Neuronal stem cell (in vitro differentiated cells): ENCODE results near the gene TRMT1.

Source experiments
- DNase-seq: peaks from one replicate; pipeline ENCODE4 v3.0.0-alpha.2; 2013; ENCODE audit warnings: low spot score
- H2AFZ ChIP-seq: one replicate; pipeline ENCODE4 v1.6.1; 2013; ENCODE audit warnings: mild to moderate bottlenecking, low read length, inconsistent platforms
- H2AK5ac ChIP-seq: 2 replicates; pipeline ENCODE4 v1.6.1; 2013; ENCODE audit warnings: low read depth, mild to moderate bottlenecking, inconsistent platforms, low read length, moderate library complexity, mixed read lengths
- H2BK120ac ChIP-seq: 2 replicates; pipeline ENCODE4 v1.6.1; 2013; ENCODE audit warnings: low read depth, mild to moderate bottlenecking, inconsistent platforms, low read length, moderate library complexity, mixed read lengths
- H2BK12ac ChIP-seq: one replicate; pipeline ENCODE4 v1.6.1; 2013; ENCODE audit warnings: low read length, inconsistent platforms
- H2BK15ac ChIP-seq: 2 replicates; pipeline ENCODE4 v1.6.1; 2013; ENCODE audit warnings: mild to moderate bottlenecking, low read length, inconsistent platforms, mixed read lengths
- H2BK5ac ChIP-seq: one replicate; pipeline ENCODE4 v1.6.1; 2013; ENCODE audit warnings: inconsistent platforms, mild to moderate bottlenecking, low read length, moderate library complexity
- H3K14ac ChIP-seq: one replicate; pipeline ENCODE4 v1.6.1; 2013; ENCODE audit warnings: low read length, inconsistent platforms
- H3K18ac ChIP-seq: 2 replicates; pipeline ENCODE4 v1.6.1; 2013; ENCODE audit warnings: low read length, inconsistent platforms
- H3K23ac ChIP-seq: 2 replicates; pipeline ENCODE4 v1.6.1; 2013; ENCODE audit warnings: low read depth, mild to moderate bottlenecking, mixed read lengths, low read length, inconsistent platforms; ENCODE audit not compliant: poor library complexity
- H3K27ac ChIP-seq: replicated peaks from 3 replicates; pipeline ENCODE4 v1.5.1; 2013; ENCODE audit warnings: low read length, inconsistent platforms
- H3K27me3 ChIP-seq, 3 experiments: 2 replicates each; pipeline ENCODE4 v1.6.1; 2013; ENCODE audit warnings: low read length in 3 of 3, mild to moderate bottlenecking in 2 of 3, inconsistent platforms in 1 of 3, low read depth in 1 of 3, mixed read lengths in 1 of 3, moderate library complexity in 1 of 3; ENCODE audit not compliant: control insufficient read depth in 3 of 3, insufficient read depth in 3 of 3
- H3K36me3 ChIP-seq, 2 donors: replicated peaks in 1 of 2; 2 replicates each; pipeline ENCODE4 v1.6.1; 2013; ENCODE audit warnings: low read length in 2 of 2; ENCODE audit not compliant: control insufficient read depth in 2 of 2, insufficient read depth in 2 of 2
- H3K4ac ChIP-seq: 2 replicates; pipeline ENCODE4 v1.6.1; 2013; ENCODE audit warnings: inconsistent platforms, mild to moderate bottlenecking, low read length, moderate library complexity
- H3K4me1 ChIP-seq, 2 donors: 1 replicate in 1 of 2; 2 replicates in 1 of 2; pipeline ENCODE4 v1.6.1; 2013; ENCODE audit warnings: low read length in 2 of 2, low read depth in 1 of 2; ENCODE audit not compliant: control insufficient read depth in 2 of 2, insufficient read depth in 1 of 2
- H3K4me2 ChIP-seq: one replicate; pipeline ENCODE4 v1.6.1; 2013; ENCODE audit warnings: mild to moderate bottlenecking, low read length, inconsistent platforms; ENCODE audit not compliant: insufficient read depth, poor library complexity, severe bottlenecking
- H3K4me3 ChIP-seq, 2 donors: 2 replicates each; pipeline ENCODE4 v1.5.1; 2013; ENCODE audit warnings: low read length in 2 of 2, mild to moderate bottlenecking in 2 of 2, inconsistent platforms in 1 of 2, moderate library complexity in 1 of 2
- H3K79me1 ChIP-seq: one replicate; pipeline ENCODE4 v1.6.1; 2013; ENCODE audit warnings: low read depth, mild to moderate bottlenecking, inconsistent platforms, low read length, moderate library complexity
- H3K9ac ChIP-seq: one replicate; pipeline ENCODE4 v1.6.1; 2013; ENCODE audit warnings: mild to moderate bottlenecking, low read depth, low read length, inconsistent platforms; ENCODE audit not compliant: poor library complexity
- H3K9me3 ChIP-seq, 2 donors: replicated peaks in 1 of 2; 2 replicates each; pipeline versions ENCODE3 to v1.6.1; 2013; ENCODE audit warnings: low read length in 2 of 2, mild to moderate bottlenecking in 2 of 2, inconsistent platforms in 1 of 2, low read depth in 1 of 2, mixed read lengths in 1 of 2, moderate library complexity in 1 of 2; ENCODE audit not compliant: control insufficient read depth in 2 of 2, insufficient read depth in 1 of 2
- H4K8ac ChIP-seq: one replicate; pipeline ENCODE4 v1.6.1; 2013; ENCODE audit warnings: low read depth, mild to moderate bottlenecking, inconsistent platforms, low read length, moderate library complexity
- H4K91ac ChIP-seq: one replicate; pipeline ENCODE4 v1.6.1; 2013; ENCODE audit warnings: low read length, low read depth, mild to moderate bottlenecking, inconsistent platforms; ENCODE audit not compliant: poor library complexity
- WGBS, 2 donors: extraction: QIAGEN DNeasy Blood & Tissue Kit; methylation state at CpG; one replicate each; pipeline ENCODE4 v1.1.7; 2013; ENCODE audit warnings: missing lambda C conversion rate in 2 of 2, mixed read lengths in 1 of 2; ENCODE audit not compliant: insufficient read length in 2 of 2, insufficient replicate concordance in 1 of 2; ENCODE audit errors: extremely low coverage in 2 of 2; 5-methylcytosine and 5-hydroxymethylcytosine counted together

TRMT1 gene

DNA sequence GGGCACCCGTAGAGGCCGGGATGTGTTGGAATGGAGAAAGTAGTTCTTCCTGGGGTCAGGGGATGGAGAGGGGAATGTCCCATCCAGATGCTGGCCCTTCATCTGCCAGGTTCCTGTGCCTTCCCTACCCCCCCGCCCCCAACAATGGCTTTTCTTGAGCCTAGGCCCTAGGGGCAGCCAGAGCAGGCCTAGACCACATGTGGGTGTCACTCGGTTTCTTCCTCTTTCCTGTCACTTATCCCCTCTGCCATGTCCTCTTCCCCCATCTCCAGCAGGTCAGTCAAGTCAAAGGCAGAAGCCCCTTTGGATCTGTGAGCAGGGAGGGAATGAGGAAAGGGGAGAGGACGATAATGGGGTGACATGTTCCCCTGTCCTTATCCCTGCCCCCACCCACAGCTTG is 50.3 kb downstream of the TRMT1 start:
- Histone ChIP-seq H2BK120ac (no peak overlapping the region), H3K23ac (no peak overlapping the region), H3K14ac (no peak overlapping the region), H3K27ac (no peak overlapping the region), H3K4ac (no peak overlapping the region), H3K36me3 (no peaks in the 10 kb centered on the region), H2AK5ac (no peak overlapping the region), H3K27me3 (peaks cover 4 to 100% (median 30%) of the 10 kb centered on the region in 3 experiments), H3K4me2 (no peak overlapping the region), H2BK15ac (no peak overlapping the region), H2AFZ (no peak overlapping the region), H2BK12ac (no peak overlapping the region), H4K91ac (no peak overlapping the region), H3K4me3 (no peak overlapping the region), H4K8ac (no peak overlapping the region), H3K9ac (no peak overlapping the region), H3K79me1 (no peaks in the 10 kb centered on the region), H3K4me1 (peaks cover 1 to 3% of the 10 kb centered on the region in 2 donors), H2BK5ac (no peak overlapping the region), H3K18ac (no peak overlapping the region), H3K9me3 (no peaks in the 10 kb centered on the region)
- no peak for DNase-seq
- WGBS, 2 donors, result no CpG with 5 or more reads among the region's 5 CpGs

DNA sequence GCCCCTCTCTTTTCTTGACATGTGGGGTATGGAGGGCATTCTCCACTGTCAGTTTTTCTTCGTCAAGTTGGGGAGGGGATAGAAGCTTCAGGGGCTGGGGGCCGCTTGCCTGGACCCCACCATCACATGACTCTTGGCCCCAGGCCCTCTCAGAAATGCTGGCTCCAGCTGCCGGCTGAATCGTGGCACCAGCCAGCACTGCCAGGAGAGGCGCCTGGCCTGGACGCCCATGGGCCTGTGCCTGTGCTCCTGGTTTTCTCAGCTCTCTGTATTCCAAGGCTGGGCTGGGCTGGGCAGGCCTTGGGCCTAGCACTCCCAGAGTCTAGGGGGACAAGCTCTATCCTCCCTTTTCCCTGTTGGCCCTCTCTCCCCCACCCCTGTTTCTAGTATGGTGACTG is 52.4 kb downstream of the TRMT1 start:
- no peak overlapping the region for H3K4ac ChIP-seq
- no peak overlapping the region for H3K27ac ChIP-seq
- no peak overlapping the region for H3K9ac ChIP-seq
- no peaks in the 10 kb centered on the region for H3K36me3 ChIP-seq
- H3K4me3 ChIP-seq, result no peak overlapping the region
- no peaks in the 10 kb centered on the region for H3K79me1 ChIP-seq
- H3K14ac ChIP-seq, result no peak overlapping the region
- H3K4me1 ChIP-seq, result peaks cover 8 to 11% of the 10 kb centered on the region in 2 donors
- H2AFZ ChIP-seq, result no peak overlapping the region
- no peak overlapping the region for H4K91ac ChIP-seq
- no peak overlapping the region for H4K8ac ChIP-seq
- H2BK5ac ChIP-seq, result no peak overlapping the region
- H2AK5ac ChIP-seq, result peak overlapping the region; percentile 19
- H2BK12ac ChIP-seq, result no peak overlapping the region
- H2BK15ac ChIP-seq, result no peak overlapping the region
- no peak for DNase-seq
- H3K9me3 ChIP-seq, result no peaks in the 10 kb centered on the region
- no peak overlapping the region for H3K18ac ChIP-seq
- WGBS, 2 donors, result no CpG with 5 or more reads among the region's 6 CpGs
- H3K27me3 ChIP-seq, result peaks cover 9 to 100% (median 50%) of the 10 kb centered on the region in 3 experiments
- no peak overlapping the region for H3K4me2 ChIP-seq
- no peak overlapping the region for H3K23ac ChIP-seq
- no peak overlapping the region for H2BK120ac ChIP-seq

DNA sequence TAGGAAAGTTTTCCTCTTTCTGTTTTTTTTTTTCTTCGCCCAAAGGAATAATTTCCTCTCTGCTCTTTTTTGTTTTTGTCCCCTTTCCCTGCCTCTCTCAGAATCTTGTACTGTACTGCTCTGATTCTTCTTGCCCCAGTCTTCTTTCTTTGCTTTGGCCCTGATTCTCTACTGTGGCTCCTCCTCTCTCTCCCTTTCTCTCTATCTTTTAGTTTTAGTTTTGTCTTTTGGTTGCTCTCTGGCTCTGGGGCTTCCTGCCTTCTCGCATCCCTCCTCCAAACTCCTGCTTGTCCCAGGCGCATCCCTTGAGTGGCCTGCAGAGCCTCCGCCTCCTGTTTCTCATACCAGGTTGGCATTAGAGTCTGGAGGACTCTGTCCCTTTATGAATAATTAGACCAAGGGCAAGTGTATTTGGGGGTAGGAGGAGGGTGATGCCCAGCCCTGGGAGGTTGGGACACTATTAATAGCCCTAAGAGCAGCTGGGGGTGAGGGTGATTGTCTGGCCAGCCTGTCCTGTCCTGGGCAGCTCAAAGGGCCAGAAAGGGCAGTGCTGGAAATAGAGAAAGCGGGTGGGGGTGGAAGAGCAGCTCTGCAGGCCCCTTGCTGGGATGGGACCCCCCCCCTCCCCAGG is 53.0 kb downstream of the TRMT1 start:
- no peak overlapping the region for H2BK15ac ChIP-seq
- H3K4me1 ChIP-seq, result peaks cover 8 to 13% of the 10 kb centered on the region in 2 donors
- no peak overlapping the region for H3K9ac ChIP-seq
- no peaks in the 10 kb centered on the region for H3K36me3 ChIP-seq
- no peak overlapping the region for H3K4me2 ChIP-seq
- H3K27me3 ChIP-seq, result peaks cover 9 to 100% (median 55%) of the 10 kb centered on the region in 3 experiments
- no peak for DNase-seq
- H2BK5ac ChIP-seq, result no peak overlapping the region
- H3K23ac ChIP-seq, result no peak overlapping the region
- no peak overlapping the region for H3K14ac ChIP-seq
- no peak overlapping the region for H2BK12ac ChIP-seq
- no peak overlapping the region for H4K91ac ChIP-seq
- H2AK5ac ChIP-seq, result peak overlapping the region; percentile 19
- no peak overlapping the region for H3K18ac ChIP-seq
- H2AFZ ChIP-seq, result no peak overlapping the region
- H3K9me3 ChIP-seq, result no peaks in the 10 kb centered on the region
- H2BK120ac ChIP-seq, result no peak overlapping the region
- H3K4ac ChIP-seq, result no peak overlapping the region
- no peak overlapping the region for H3K27ac ChIP-seq
- H3K79me1 ChIP-seq, result no peaks in the 10 kb centered on the region
- H3K4me3 ChIP-seq, result no peak overlapping the region
- no CpG with 5 or more reads among the region's 5 CpGs for WGBS, 2 donors
- H4K8ac ChIP-seq, result no peak overlapping the region

DNA sequence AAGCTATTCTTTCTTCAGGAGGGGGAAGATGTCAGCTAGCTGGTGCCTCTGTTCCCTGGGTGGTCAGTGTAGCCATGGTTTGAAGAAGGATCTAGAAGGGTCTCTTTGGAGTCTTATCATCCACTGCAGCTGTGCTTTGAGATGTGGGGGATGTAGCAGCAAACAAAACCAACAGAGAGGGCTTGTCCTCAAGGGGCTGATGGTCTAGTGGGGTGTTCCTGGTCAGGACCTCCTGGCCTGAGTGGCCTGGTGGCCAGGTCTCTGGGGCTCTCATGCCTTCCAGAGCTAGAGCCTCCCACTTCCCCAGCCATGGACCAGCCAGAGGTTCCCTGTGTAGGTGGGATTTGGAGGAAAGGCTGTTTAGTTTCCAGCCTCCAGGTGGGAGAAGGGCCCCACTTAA is 54.2 kb downstream of the TRMT1 start:
- Histone ChIP-seq H2BK12ac (no peak overlapping the region), H3K27ac (no peak overlapping the region), H3K79me1 (no peaks in the 10 kb centered on the region), H3K4me2 (no peak overlapping the region), H3K18ac (no peak overlapping the region), H2BK15ac (no peak overlapping the region), H3K23ac (no peak overlapping the region), H3K4ac (no peak overlapping the region), H3K4me3 (no peak overlapping the region), H3K14ac (no peak overlapping the region), H2AK5ac (no peak overlapping the region), H3K36me3 (no peaks in the 10 kb centered on the region), H2BK120ac (no peak overlapping the region), H3K4me1 (peaks cover 8 to 13% of the 10 kb centered on the region in 2 donors), H3K9ac (no peak overlapping the region), H4K8ac (no peak overlapping the region), H2AFZ (no peak overlapping the region), H3K9me3 (no peaks in the 10 kb centered on the region), H4K91ac (no peak overlapping the region), H3K27me3 (peaks cover 12 to 100% (median 66%) of the 10 kb centered on the region in 3 experiments), H2BK5ac (no peak overlapping the region)
- no peak for DNase-seq
